GM12878 (cell line): ENCODE measurements around the gene NKX1-2. TPM values are rescaled to one million over a fixed set of nuclear protein-coding genes. Genes with fewer than 3 reads are reported as not detected.

Experiments used
- ATAC-seq: fragments of 200-7000 bp; cut with Tn5 transposase; 3 replicates; pipeline ENCODE4 v1.9.1; 2020; ENCODE audit warnings: mild to moderate bottlenecking, moderate library complexity
- BruUV-seq: library from RNA; stranded (reverse); fragments of 400-500 nt; replicated peaks from 2 replicates; lab custom pipeline; 2021; lab: Mats Ljungman, UMichigan
- CTCF ChIA-PET: fragments of 300-600 bp; sonication (Branson Sonifier 250); formaldehyde crosslinking; extraction: SDS; loops from one replicate; lab custom pipeline; 2021; ENCODE audit warnings: inconsistent platforms; lab: Yijun Ruan, JAX
- POLR2A ChIA-PET: fragments of 350-600 bp; formaldehyde crosslinking; extraction: SDS; loops from one replicate; lab custom pipeline; 2021; ENCODE audit warnings: inconsistent platforms; lab: Charles Lee
- RAD21 ChIA-PET: fragments of 300-600 bp; sonication (Branson Sonifier 250); formaldehyde crosslinking; loops from one replicate; lab custom pipeline; 2023; ENCODE audit warnings: antibody characterized with exemption; ENCODE audit not compliant: unreplicated experiment; lab: Charles Lee
- SMC1A ChIA-PET: fragments of 300-600 bp; sonication (Branson Sonifier 250); formaldehyde crosslinking; loops from one replicate; lab custom pipeline; 2023; ENCODE audit not compliant: unreplicated experiment, uncharacterized antibody; lab: Charles Lee
- DNase-seq: peaks from one replicate; pipeline ENCODE4 v3.0.0-alpha.2; 2011; ENCODE audit warnings: low read depth, low spot score
- FAIRE-seq: peaks from 3 replicates; lab custom pipeline; 2011; peaks lifted over from hg19 to GRCh38; lab: Jason Lieb, UNC
- H2AFZ ChIP-seq: 2 replicates; pipeline ENCODE4 v1.6.0; 2011; ENCODE audit warnings: low read depth, low read length, control low read depth; ENCODE audit not compliant: control insufficient read depth
- H3K27ac ChIP-seq: 2 replicates; pipeline ENCODE4 v1.5.1; 2011; ENCODE audit warnings: control low read depth; ENCODE audit not compliant: control insufficient read depth, insufficient read depth
- H3K27me3 ChIP-seq, 2 experiments: replicated peaks in 1 of 2; 2 replicates each; pipeline versions ENCODE4 v1.6.0 to v1.6.1; 2011; ENCODE audit warnings: low read length in 1 of 2; ENCODE audit not compliant: control insufficient read depth in 2 of 2, insufficient read depth in 2 of 2
- H3K36me3 ChIP-seq, 2 experiments: 2 replicates each; pipeline ENCODE4 v1.5.1; 2011; ENCODE audit warnings: low read length in 1 of 2; ENCODE audit not compliant: control insufficient read depth in 2 of 2, insufficient read depth in 2 of 2
- H3K4me1 ChIP-seq: 2 replicates; pipeline ENCODE4 v1.6.1; 2011; ENCODE audit warnings: mild to moderate bottlenecking, low read length, moderate library complexity, mixed read lengths; ENCODE audit not compliant: control insufficient read depth, insufficient read depth
- H3K4me2 ChIP-seq: 2 replicates; pipeline ENCODE4 v1.6.0; 2011; ENCODE audit warnings: control low read depth; ENCODE audit not compliant: control insufficient read depth, insufficient read depth
- H3K4me3 ChIP-seq: fragments of 200-600 bp; sonication (generic); 2 replicates; pipeline ENCODE4 v1.5.1; 2016
- H3K79me2 ChIP-seq: 2 replicates; pipeline ENCODE4 v1.6.0; 2011; ENCODE audit warnings: low read length; ENCODE audit not compliant: control insufficient read depth, insufficient read depth
- H3K9ac ChIP-seq: 2 replicates; pipeline ENCODE4 v1.8.0; 2011; ENCODE audit warnings: low read length, control low read depth, mixed read lengths; ENCODE audit not compliant: control insufficient read depth, insufficient read depth
- H3K9me3 ChIP-seq: replicated peaks from 3 replicates; pipeline ENCODE4 v1.5.1; 2011; ENCODE audit warnings: mild to moderate bottlenecking, low read length; ENCODE audit not compliant: control insufficient read depth, insufficient read depth
- H4K20me1 ChIP-seq: 2 replicates; pipeline ENCODE4 v1.6.0; 2011; ENCODE audit not compliant: control insufficient read depth, insufficient read depth
- EP300 ChIP-seq, 2 experiments: fragments of 150-350 bp in 1 of 2; IDR thresholded peaks; 2 replicates each; pipeline ENCODE4 v1.6.1; 2011 to 2012; ENCODE audit warnings: low read depth in 2 of 2, low read length in 2 of 2, borderline replicate concordance in 1 of 2, improper control_type of control experiment in 1 of 2, inconsistent platforms in 1 of 2; ENCODE audit not compliant: control insufficient read depth in 1 of 2
- EZH2 ChIP-seq: IDR thresholded peaks from 2 replicates; pipeline ENCODE4 v1.6.1; 2012; ENCODE audit warnings: low read depth, mild to moderate bottlenecking, control low read depth, inconsistent platforms, low read length, borderline replicate concordance; ENCODE audit not compliant: control insufficient read depth
- FOS ChIP-seq: IDR thresholded peaks from 3 replicates; pipeline ENCODE4 v1.6.1; 2011; ENCODE audit warnings: borderline replicate concordance; ENCODE audit not compliant: insufficient read length; ENCODE audit errors: extremely low read depth
- RAD21 ChIP-seq: IDR thresholded peaks from 2 replicates; pipeline ENCODE4 v1.6.1; 2011; ENCODE audit warnings: mild to moderate bottlenecking, low read depth, low read length, moderate library complexity; ENCODE audit not compliant: insufficient read depth
- WGBS: methylation state at CpG from one replicate; pipeline ENCODE4 v1.1.6; 2016; ENCODE audit warnings: low lambda C conversion rate; ENCODE audit not compliant: insufficient replicate concordance, insufficient coverage; ENCODE audit errors: missing lambda C conversion rate; 5-methylcytosine and 5-hydroxymethylcytosine counted together
- in situ Hi-C: fragments of 300-500 bp; cut with MboI; formaldehyde crosslinking; loops from 9 replicates; pipeline ENCODE4 v1.14.3; 2018; ENCODE audit warnings: mixed read lengths
- intact Hi-C: fragments of 100-400 bp; cut with micrococcal nuclease; formaldehyde crosslinking; loops from one replicate; pipeline ENCODE4 v1.14.2; 2022; ENCODE audit not compliant: unreplicated experiment
- polyA plus RNA-seq, 11 experiments: library from polyadenylated mRNA; depleted of rRNA in 4 of 11; unstranded in 6 of 11; stranded (reverse) in 5 of 11; fragments of >200 nt; fragmentation: Nextera tagmentation in 4 of 11; fragmentation: Illumina TruSeq in 1 of 11; extraction: Ambion mirVana in 4 of 11; extraction: Trizol in 1 of 11; gene quantifications; 1 replicate in 1 of 11; 2 replicates in 10 of 11; pipeline versions ENCODE4 v1.2.1 to v1.2.3, GENCODE V29; 2011 to 2016; ENCODE audit warnings: inconsistent platforms in 2 of 11, missing spikeins in 2 of 11, low read depth in 1 of 11
- total RNA-seq, 4 experiments: library from RNA; depleted of rRNA in 3 of 4; stranded (reverse); fragments of >200 nt in 3 of 4; fragmentation: Illumina TruSeq in 1 of 4; extraction: Trizol in 1 of 4; gene quantifications; 2 replicates each; pipeline versions ENCODE4 v1.2.1 to v1.2.3, GENCODE V29; 2013 to 2021
- TF ChIP-seq, protein P1 (sequence below): IDR thresholded peaks from 2 replicates; pipeline ENCODE4 v1.6.1; 2012; ENCODE audit warnings: low read length, inconsistent platforms

NKX1-2 gene
- total and polyA plus RNA-seq, 10 of the 15 experiments (the other 5 are each of a cell fraction or from before 2014, with no cell fraction given) = not detected

GRCh38 chr10:124486635-124487034 is 36.8 kb upstream of the NKX1-2 start:
- Histone ChIP-seq H4K20me1 (no peaks in the 10 kb centered on the region), H3K79me2 (no peaks in the 10 kb centered on the region), H3K27me3 (no peaks in the 10 kb centered on the region; a peak in 1 of 4 replicates), H2AFZ (no peak overlapping the region), H3K9ac (no peak overlapping the region), H3K4me2 (no peak overlapping the region), H3K27ac (no peak overlapping the region), H3K4me1 (no peaks in the 10 kb centered on the region), H3K36me3 (no peaks in the 10 kb centered on the region), H3K9me3 (no peaks in the 10 kb centered on the region; the same call in 1 of the 3 replicates), H3K4me3 (no peak overlapping the region)
- SMC1A ChIA-PET = no interaction called here
- POLR2A ChIA-PET = no interaction called here
- in situ Hi-C loops (no loop called here), intact Hi-C loops (no loop called here)
- no TSS peak for BruUV-seq
- CTCF ChIA-PET = no interaction called here
- RAD21 ChIA-PET = no interaction called here
- no peak for ATAC-seq
- TF ChIP-seq, protein P1, sequence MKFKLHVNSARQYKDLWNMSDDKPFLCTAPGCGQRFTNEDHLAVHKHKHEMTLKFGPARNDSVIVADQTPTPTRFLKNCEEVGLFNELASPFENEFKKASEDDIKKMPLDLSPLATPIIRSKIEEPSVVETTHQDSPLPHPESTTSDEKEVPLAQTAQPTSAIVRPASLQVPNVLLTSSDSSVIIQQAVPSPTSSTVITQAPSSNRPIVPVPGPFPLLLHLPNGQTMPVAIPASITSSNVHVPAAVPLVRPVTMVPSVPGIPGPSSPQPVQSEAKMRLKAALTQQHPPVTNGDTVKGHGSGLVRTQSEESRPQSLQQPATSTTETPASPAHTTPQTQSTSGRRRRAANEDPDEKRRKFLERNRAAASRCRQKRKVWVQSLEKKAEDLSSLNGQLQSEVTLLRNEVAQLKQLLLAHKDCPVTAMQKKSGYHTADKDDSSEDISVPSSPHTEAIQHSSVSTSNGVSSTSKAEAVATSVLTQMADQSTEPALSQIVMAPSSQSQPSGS = no peak
- TF ChIP-seq EZH2 = no peak
- no peak for TF ChIP-seq FOS
- no peak for TF ChIP-seq RAD21
- 86% methylated on average over 6 of the region's 6 CpGs for WGBS
- no peak for FAIRE-seq
- no peak for DNase-seq

DNA sequence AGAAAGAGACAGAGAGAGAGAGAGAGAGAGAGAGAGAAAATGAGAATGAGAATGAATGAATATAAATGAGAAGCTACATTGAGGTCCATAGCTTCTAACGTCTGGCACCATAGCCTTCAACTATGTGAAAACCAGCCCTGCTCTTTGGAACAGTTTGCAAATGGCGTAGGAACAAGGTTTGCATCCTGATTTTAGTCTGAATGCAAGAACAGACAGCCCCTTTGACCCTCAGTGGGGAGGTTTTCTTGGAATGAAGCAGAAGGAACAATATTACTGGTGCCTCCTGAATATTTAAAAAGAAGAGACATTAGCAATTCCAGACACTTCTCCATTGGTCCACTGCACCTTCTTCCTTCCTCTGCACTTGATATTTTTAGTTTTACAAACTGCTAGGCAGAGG is 34.8 kb upstream of the NKX1-2 start:
- POLR2A ChIA-PET = no interaction called here

More for the DNA sequence above, 34.8 kb upstream of the NKX1-2 start:
- TF ChIP-seq EP300 (IDR thresholded peaks at IDR 0.05; ENCODE audit: borderline replicate concordance in 1 of 2, control insufficient read depth in 1 of 2, low read depth in 2 of 2, low read length in 2 of 2) = no peak
- intact Hi-C loops = no loop called here
- FAIRE-seq (no peak), DNase-seq (no peak), ATAC-seq (no peak)
- no peaks in the 10 kb centered on the region; a peak in 1 of 4 replicates for H3K27me3 ChIP-seq
- H3K79me2 ChIP-seq = no peaks in the 10 kb centered on the region
- no peaks in the 10 kb centered on the region for H4K20me1 ChIP-seq
- no peaks in the 10 kb centered on the region for H3K4me1 ChIP-seq
- ChIA-PET RAD21 (no interaction called here), CTCF (no interaction called here), SMC1A (interaction anchor here (0.6 kb wide), 1 partner anchor 28 kb away, joined by 4 read pairs; no protein-coding TSS in a partner anchor)
- no peak overlapping the region for H3K4me3 ChIP-seq
- H3K9ac ChIP-seq = no peak overlapping the region
- no peak overlapping the region for H2AFZ ChIP-seq
- no peaks in the 10 kb centered on the region; the same call in 1 of the 3 replicates for H3K9me3 ChIP-seq
- no peak overlapping the region for H3K4me2 ChIP-seq
- in situ Hi-C loops = no loop called here
- H3K27ac ChIP-seq = no peak overlapping the region
- H3K36me3 ChIP-seq = no peaks in the 10 kb centered on the region
- WGBS = 40% methylated on average over 2 of the region's 2 CpGs
- no TSS peak for BruUV-seq
